ENCODE data around the gene EFEMP2.

GRCh38 chr11:65894034-65894591 lies 21.5 kb upstream of the EFEMP2 start:
- TF ChIP-seq CTCF (IDR thresholded peaks at IDR 0.05; ENCODE audit: low read depth, low read length, poor library complexity, severe bottlenecking): no peak
- no peak for TF ChIP-seq EZH2phosphoT487 (IDR thresholded peaks at IDR 0.05; ENCODE audit: borderline replicate concordance, low read length)

Data from DOHH2 (cell line).